HG03025 (cell line): ENCODE measurements around the gene IRAK1.

Experiments
- ATAC-seq: cut with Tn5 transposase; IDR thresholded peaks from one replicate; pipeline ENCODE4 v1.9.1; 2021; ENCODE audit warnings: mild to moderate bottlenecking, moderate library complexity; ENCODE audit not compliant: unreplicated experiment, low FRiP score

The IRAK1 gene

GRCh38 chrX:154019633-154020528 lies at the start of gene IRAK1:
TSS of gene IRAK1 (minus strand) at chrX:154019902. CDS start at chrX:154019812, 90 bp downstream.
- peak; percentile 45 for ATAC-seq

- no peak for ATAC-seq
Measured at GRCh38 chrX:154068560-154068959, 48.9 kb upstream of the IRAK1 start.

DNA sequence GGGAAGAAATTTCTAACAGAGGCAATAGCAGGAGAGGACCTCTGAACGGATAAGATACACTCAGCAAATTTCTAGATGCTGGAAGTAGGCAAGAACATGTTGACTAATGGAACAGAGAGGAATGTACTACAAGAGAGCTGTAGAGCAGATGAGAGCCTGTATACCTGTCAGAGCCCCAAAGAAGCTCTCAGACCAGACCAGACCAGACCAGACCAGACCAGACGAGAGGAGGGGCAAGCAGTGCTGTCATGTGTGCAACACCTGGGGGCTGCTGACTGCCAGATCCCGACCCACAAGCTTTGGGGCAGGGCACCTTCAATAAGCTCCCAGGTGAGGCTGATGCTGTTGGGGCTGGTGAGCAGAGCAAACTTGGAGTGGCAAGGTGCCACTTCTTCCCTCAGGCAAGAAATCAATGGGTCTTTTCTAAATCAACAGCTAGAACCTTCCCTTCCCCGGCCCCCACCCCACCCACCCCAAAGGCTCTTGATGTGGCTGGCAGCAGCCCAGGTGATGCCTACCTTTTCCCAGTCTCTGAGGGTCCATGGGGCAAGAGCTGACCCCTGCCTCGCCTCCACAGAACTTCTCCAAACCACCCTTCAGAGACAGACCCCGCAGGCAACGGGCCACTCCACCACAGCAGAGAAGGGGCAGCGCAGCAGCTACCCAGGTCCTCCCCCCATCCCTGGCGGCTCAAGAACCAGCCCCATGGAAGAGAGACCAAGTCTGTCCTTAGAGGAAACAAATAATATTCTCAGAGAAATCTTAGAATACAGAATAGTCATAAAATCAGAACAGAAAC lies 45.1 kb upstream of the IRAK1 start:
- ATAC-seq: no peak

DNA sequence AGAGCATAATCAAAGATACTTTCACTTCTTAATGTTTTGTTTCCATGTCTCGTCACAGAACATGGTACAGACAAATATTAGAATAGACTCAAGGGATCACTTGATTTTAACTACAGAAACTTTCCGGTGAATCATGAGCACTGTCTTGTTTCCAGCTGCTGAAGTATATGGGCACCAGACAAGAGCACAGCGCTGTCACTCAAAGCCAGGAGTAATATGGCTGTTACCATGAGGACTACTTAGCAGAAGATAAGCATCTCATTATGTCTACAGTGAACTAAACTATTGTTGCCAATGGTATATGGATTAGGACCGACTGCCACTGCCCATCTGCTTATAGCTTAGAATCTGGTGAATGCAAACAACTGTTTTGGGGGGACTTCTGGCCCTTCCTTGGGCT lies 43.5 kb upstream of the IRAK1 start:
- ATAC-seq: no peak

- no peak for ATAC-seq
Measured at GRCh38 chrX:154061801-154062200, 42.1 kb upstream of the IRAK1 start.

GRCh38 chrX:154059729-154060245 lies 40.1 kb upstream of the IRAK1 start:
- no peak for ATAC-seq

- ATAC-seq: no peak
Measured at GRCh38 chrX:154059231-154059630, 39.5 kb upstream of the IRAK1 start.

- no peak for ATAC-seq
Measured at GRCh38 chrX:154058214-154058997, 38.7 kb upstream of the IRAK1 start.

DNA sequence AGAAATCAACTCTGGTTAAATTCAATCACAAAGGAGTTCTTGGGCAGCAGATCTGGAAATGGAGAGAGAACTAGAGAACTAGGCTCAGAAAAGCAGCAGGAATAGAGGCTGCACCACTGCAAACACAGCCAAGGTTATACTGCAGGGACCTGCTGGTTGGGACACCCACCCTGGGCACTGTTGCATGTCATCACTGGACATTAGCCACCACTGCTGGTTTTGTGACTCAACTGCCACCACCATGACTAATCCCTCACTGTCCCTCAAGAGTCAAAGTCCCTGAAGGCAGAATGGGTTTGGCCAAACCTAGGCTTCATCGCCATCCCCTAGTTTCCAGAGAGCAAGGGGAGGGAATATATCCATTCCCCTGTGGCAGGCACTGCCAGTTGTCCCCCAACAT lies 38.1 kb upstream of the IRAK1 start:
- no peak for ATAC-seq

- ATAC-seq: no peak
Measured at GRCh38 chrX:154056770-154057241, 37.1 kb upstream of the IRAK1 start.

GRCh38 chrX:154051201-154051810 lies 31.6 kb upstream of the IRAK1 start:
- ATAC-seq: no peak

DNA sequence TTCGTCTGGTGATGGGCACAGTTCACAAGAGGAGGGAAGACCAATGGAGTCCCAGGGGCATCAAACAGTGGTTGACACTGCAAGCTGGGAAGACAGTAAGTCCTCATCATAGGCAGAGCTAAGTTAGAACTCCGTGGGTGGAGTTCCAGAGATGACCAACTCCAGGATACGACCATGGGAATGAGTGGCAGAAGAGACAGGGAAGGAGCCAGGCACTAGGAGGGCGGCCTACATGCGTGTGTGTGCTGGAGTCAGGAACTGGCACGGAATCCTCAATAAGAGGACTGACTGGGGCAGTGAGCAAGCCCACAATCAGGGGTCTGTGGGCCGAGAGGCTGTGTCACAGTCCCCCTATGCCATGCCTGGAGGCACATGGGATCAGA lies 30.4 kb upstream of the IRAK1 start:
- ATAC-seq: no peak

- ATAC-seq: no peak
Measured at GRCh38 chrX:154049209-154050112, 29.8 kb upstream of the IRAK1 start.

- ATAC-seq: no peak
Measured at GRCh38 chrX:154048398-154048797, 28.7 kb upstream of the IRAK1 start.

DNA sequence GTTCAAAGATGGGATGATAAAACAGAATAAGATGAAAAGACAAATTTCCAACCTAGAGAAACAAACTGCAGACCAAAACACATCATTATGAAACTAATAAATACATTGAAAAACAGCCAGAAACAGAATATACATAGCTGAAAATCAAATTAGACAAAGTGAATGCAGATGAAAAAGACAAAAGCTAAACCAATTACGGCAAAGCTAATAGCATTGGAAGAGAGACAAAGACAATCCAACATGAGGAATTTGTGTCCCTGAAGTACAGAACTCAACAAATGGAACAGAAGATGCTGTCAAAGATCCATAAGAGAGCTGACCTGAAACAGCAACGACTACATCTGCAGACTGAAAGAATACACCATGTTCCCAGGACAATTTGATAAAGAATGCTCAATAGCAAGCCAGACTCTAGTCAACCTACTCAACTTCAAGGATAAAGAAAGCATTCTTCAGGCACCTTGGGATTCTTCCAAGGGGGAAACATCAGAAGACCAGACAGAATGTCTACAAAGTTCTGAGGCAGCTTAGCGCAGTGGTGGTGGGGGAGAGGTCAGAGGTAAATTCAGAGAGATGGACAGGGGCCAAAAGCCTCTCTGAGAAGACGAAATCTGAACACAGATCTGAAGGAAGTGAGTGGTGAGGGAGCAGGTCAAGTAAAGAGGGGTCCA lies 27.4 kb upstream of the IRAK1 start:
- ATAC-seq: no peak

DNA sequence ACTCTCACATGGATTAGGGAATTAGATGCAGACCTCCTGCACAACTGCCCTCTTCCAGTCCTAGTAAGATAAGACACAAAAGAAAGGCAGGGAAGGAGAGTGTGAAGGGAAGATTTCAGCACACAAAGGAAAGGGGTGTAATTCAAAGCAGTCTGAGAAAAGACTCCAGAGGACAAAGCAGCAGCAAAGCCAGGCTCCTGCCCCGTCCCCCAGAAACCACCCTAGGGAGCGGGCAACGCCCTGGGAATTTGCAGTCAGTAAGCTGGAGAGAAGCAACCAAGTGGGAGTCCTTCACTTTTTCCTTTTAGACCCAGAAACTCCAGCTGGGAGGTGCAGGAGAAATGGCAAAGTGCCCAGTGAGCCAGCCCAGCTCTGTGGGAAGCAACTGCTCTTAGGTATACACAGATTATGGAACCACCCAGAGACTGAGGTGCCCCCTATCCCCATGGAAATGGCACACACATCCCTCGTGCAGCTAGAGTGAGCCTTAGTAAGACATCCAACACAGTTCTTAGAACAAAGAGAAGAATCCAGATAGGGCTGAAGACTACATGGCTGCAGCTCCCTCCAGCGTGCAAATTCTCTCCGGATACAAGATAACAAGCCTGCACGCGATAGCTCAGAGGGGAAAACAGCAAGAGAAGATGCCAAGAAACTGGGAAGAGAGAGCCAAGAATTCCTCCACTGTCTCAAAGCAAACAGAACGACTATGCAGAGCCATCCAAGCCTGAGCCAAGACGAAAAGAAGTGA lies 26.5 kb upstream of the IRAK1 start:
- ATAC-seq: no peak

- ATAC-seq: no peak
Measured at GRCh38 chrX:154044091-154044490, 24.4 kb upstream of the IRAK1 start.
